ENCODE results near the gene ARMH4. TPM values are rescaled to one million over a fixed set of nuclear protein-coding genes. Genes with fewer than 3 reads are reported as not detected.

ARMH4 gene
- total RNA-seq, 4 donors from 2014 or later = 0.44 to 4.4 (median 2.4) TPM

DNA sequence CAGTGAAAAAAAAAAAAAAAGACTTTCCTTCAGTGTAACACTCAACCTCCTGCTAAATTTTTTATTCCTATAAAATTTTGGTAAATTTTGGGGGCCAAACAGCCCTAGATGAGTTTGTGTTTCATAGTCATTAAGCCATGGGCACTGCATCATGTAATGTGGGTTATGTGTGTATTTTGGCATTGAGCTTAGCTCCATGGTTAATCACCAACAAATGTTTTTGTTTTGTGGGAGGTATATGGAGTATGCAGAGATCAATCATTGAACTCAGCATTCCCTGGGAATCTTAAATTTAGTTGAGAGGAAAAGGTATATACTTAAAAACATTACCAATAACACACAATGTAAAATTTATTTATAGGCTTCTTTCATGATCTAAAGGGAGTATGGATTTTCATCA lies 8.5 kb upstream of the ARMH4 start:
- Histone ChIP-seq H3K4me3 (no peak overlapping the region), H3K9me3 (no peaks in the 10 kb centered on the region), H3K27ac (no peak overlapping the region), H3K36me3 (no peaks in the 10 kb centered on the region), H3K27me3 (no peaks in the 10 kb centered on the region), H3K4me1 (no peaks in the 10 kb centered on the region)
- intact Hi-C loops (cut with DNase I) = no loop called here
- no peak for DNase-seq
- TF ChIP-seq, protein P1, sequence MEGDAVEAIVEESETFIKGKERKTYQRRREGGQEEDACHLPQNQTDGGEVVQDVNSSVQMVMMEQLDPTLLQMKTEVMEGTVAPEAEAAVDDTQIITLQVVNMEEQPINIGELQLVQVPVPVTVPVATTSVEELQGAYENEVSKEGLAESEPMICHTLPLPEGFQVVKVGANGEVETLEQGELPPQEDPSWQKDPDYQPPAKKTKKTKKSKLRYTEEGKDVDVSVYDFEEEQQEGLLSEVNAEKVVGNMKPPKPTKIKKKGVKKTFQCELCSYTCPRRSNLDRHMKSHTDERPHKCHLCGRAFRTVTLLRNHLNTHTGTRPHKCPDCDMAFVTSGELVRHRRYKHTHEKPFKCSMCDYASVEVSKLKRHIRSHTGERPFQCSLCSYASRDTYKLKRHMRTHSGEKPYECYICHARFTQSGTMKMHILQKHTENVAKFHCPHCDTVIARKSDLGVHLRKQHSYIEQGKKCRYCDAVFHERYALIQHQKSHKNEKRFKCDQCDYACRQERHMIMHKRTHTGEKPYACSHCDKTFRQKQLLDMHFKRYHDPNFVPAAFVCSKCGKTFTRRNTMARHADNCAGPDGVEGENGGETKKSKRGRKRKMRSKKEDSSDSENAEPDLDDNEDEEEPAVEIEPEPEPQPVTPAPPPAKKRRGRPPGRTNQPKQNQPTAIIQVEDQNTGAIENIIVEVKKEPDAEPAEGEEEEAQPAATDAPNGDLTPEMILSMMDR (IDR thresholded peaks at IDR 0.05) = no peak
- no peak for TF ChIP-seq POLR2A (IDR thresholded peaks at IDR 0.05)

DNA sequence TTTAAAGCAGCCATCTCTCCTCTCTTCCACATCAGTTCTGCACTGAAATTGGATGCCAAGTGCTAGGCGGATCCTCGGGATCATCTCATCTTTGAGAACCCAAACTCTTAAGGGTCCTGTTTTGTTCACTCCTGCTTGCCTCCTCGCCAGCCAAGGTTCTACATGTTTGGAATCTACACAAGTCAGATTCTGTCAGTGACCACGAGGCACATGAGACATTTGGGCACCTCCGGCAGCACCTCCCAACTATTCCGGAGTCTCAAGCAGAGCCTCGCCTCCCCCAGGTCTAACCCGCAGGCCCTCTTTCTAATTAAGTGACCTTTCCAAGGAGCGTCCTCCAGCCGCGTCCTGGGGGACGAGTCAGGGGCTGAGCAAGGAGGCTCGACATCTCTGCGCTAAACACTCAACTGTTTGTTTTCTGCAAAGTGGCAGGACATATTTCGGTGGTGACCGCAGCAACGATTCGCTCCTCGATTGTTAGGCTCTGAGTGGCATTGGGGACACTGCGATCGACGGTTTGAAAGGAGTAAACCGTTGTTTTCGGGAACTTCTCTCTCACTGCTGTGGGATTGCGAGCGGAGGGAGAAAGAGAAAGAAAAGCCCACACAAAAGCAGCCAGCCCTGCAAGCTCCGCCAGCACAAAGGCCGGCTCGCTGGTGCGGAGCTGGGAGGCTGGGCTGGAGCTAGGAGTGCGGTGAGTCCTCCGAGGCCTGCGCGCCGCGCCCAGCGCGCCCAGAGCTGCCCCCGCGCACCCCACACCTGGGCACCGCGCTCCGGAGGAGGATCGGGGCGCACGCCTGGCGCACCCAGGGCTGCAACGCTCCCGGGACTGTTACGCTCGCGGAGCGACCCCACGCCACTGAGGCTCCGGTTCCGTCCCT lies 640 bp downstream of the ARMH4 start:
- no peak for DNase-seq
- H3K4me1 ChIP-seq = peaks cover 0 to 25% (median 5%) of the 10 kb centered on the region in 3 donors
- H3K36me3 ChIP-seq = no peaks in the 10 kb centered on the region
- peak overlapping the region in 3 of 4 donors; percentile 57 to 74 (median 69) for H3K27ac ChIP-seq
- peaks cover 0 to 29% (median 0%) of the 10 kb centered on the region in 4 donors for H3K27me3 ChIP-seq
- WGBS, 2 donors = 2 to 6% methylated on average over 10 to 31 of the region's 56 CpGs
- H3K4me3 ChIP-seq = peak overlapping the region; percentile 48 to 80 (median 70)
- intact Hi-C loops (cut with DNase I) = no loop called here
- TF ChIP-seq POLR2A (IDR thresholded peaks at IDR 0.05) = no peak
- TF ChIP-seq, protein P1 (IDR thresholded peaks at IDR 0.05) = no peak
- H3K9me3 ChIP-seq = no peaks in the 10 kb centered on the region

DNA sequence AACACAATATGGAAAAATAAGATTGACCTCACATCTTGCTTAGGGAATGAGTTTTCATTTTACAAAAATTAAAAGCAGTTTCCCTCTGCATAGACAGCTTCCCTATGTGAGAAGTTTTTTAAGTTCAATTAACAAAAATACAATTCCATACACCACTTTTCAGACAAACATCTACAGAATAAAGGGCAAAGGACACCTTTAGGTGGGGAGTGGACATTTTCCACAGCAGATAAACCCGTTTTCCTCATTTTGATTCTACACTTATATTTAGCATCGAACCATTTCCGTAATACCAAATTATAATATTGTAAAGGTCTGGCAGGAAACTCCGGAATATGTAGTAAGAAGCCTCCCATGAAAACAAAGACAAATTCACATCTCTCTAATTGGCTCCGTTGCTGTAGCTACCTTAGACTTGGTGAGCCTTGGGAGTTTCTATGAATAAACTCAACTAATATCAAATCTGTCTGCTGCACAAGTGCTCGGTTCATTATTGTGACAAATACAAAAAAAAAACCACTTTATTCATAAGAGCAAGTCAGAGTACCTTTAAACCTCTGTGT lies 1.7 kb downstream of the ARMH4 start:
- intact Hi-C loops (cut with DNase I) = no loop called here
- H3K36me3 ChIP-seq = no peaks in the 10 kb centered on the region
- no peak for DNase-seq
- peaks cover 0 to 25% (median 5%) of the 10 kb centered on the region in 3 donors for H3K4me1 ChIP-seq
- H3K27me3 ChIP-seq = peaks cover 0 to 29% (median 0%) of the 10 kb centered on the region in 4 donors
- no peaks in the 10 kb centered on the region for H3K9me3 ChIP-seq
- H3K4me3 ChIP-seq = no peak overlapping the region
- no peak overlapping the region for H3K27ac ChIP-seq
- TF ChIP-seq, protein P1 (IDR thresholded peaks at IDR 0.05) = no peak
- TF ChIP-seq POLR2A (IDR thresholded peaks at IDR 0.05) = no peak
- 82 to 89% methylated on average over 6 of the region's 6 CpGs for WGBS, 2 donors

DNA sequence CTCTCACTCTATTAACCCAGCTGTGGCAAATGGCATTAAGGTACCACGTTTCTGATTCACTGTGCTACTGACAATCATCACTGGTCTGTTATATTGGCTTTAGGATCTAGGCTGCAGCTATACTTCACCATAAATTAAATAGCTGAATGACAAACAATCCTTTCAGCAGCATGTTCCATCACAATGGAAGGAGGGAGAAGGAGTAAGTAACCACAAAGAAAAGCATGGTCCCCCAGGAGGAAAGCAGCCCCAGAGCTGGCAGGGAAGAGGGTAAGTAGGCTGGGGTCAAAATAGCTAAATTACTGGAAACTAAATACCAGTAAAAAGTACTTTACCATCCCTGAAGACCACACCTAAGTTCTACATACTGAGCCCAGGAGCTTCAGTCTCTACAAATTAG lies 2.8 kb downstream of the ARMH4 start:
- DNase-seq = no peak

More for the DNA sequence above, 2.8 kb downstream of the ARMH4 start:
- TF ChIP-seq POLR2A (IDR thresholded peaks at IDR 0.05) = no peak
- TF ChIP-seq, protein P1 (IDR thresholded peaks at IDR 0.05) = no peak
- 31 to 67% methylated on average over 1 of the region's 1 CpG for WGBS, 2 donors
- Histone ChIP-seq H3K36me3 (no peaks in the 10 kb centered on the region), H3K27me3 (peaks cover 0 to 29% (median 0%) of the 10 kb centered on the region in 4 donors), H3K27ac (no peak overlapping the region), H3K4me3 (no peak overlapping the region), H3K4me1 (peaks cover 0 to 25% (median 5%) of the 10 kb centered on the region in 3 donors), H3K9me3 (no peaks in the 10 kb centered on the region)
- intact Hi-C loops (cut with DNase I) = no loop called here

All from esophagus squamous epithelium (tissue), 5 donors.